GM12878 (cell line): Measurements from ENCODE around the gene ADGRV1. TPM values are rescaled to one million over a fixed set of nuclear protein-coding genes. Genes with fewer than 3 reads are reported as not detected.

ENCODE experiments used
- ATAC-seq: fragments of 200-7000 bp; cut with Tn5 transposase; 3 replicates; pipeline ENCODE4 v1.9.1; 2020; ENCODE audit warnings: mild to moderate bottlenecking, moderate library complexity
- BruUV-seq: library from RNA; stranded (reverse); fragments of 400-500 nt; replicated peaks from 2 replicates; lab custom pipeline; 2021; lab: Mats Ljungman, UMichigan
- CTCF ChIA-PET: fragments of 300-600 bp; sonication (Branson Sonifier 250); formaldehyde crosslinking; extraction: SDS; loops from one replicate; lab custom pipeline; 2021; ENCODE audit warnings: inconsistent platforms; lab: Yijun Ruan, JAX
- POLR2A ChIA-PET: fragments of 350-600 bp; formaldehyde crosslinking; extraction: SDS; loops from one replicate; lab custom pipeline; 2021; ENCODE audit warnings: inconsistent platforms; lab: Charles Lee
- RAD21 ChIA-PET: fragments of 300-600 bp; sonication (Branson Sonifier 250); formaldehyde crosslinking; loops from one replicate; lab custom pipeline; 2023; ENCODE audit warnings: antibody characterized with exemption; ENCODE audit not compliant: unreplicated experiment; lab: Charles Lee
- SMC1A ChIA-PET: fragments of 300-600 bp; sonication (Branson Sonifier 250); formaldehyde crosslinking; loops from one replicate; lab custom pipeline; 2023; ENCODE audit not compliant: unreplicated experiment, uncharacterized antibody; lab: Charles Lee
- DNase-seq: peaks from one replicate; pipeline ENCODE4 v3.0.0-alpha.2; 2011; ENCODE audit warnings: low read depth, low spot score
- FAIRE-seq: peaks from 3 replicates; lab custom pipeline; 2011; peaks lifted over from hg19 to GRCh38; lab: Jason Lieb, UNC
- H2AFZ ChIP-seq: 2 replicates; pipeline ENCODE4 v1.6.0; 2011; ENCODE audit warnings: low read depth, low read length, control low read depth; ENCODE audit not compliant: control insufficient read depth
- H3K27ac ChIP-seq: 2 replicates; pipeline ENCODE4 v1.5.1; 2011; ENCODE audit warnings: control low read depth; ENCODE audit not compliant: control insufficient read depth, insufficient read depth
- H3K27me3 ChIP-seq, 2 experiments: replicated peaks in 1 of 2; 2 replicates each; pipeline versions ENCODE4 v1.6.0 to v1.6.1; 2011; ENCODE audit warnings: low read length in 1 of 2; ENCODE audit not compliant: control insufficient read depth in 2 of 2, insufficient read depth in 2 of 2
- H3K36me3 ChIP-seq, 2 experiments: 2 replicates each; pipeline ENCODE4 v1.5.1; 2011; ENCODE audit warnings: low read length in 1 of 2; ENCODE audit not compliant: control insufficient read depth in 2 of 2, insufficient read depth in 2 of 2
- H3K4me1 ChIP-seq: 2 replicates; pipeline ENCODE4 v1.6.1; 2011; ENCODE audit warnings: mild to moderate bottlenecking, low read length, moderate library complexity, mixed read lengths; ENCODE audit not compliant: control insufficient read depth, insufficient read depth
- H3K4me2 ChIP-seq: 2 replicates; pipeline ENCODE4 v1.6.0; 2011; ENCODE audit warnings: control low read depth; ENCODE audit not compliant: control insufficient read depth, insufficient read depth
- H3K4me3 ChIP-seq: fragments of 200-600 bp; sonication (generic); 2 replicates; pipeline ENCODE4 v1.5.1; 2016
- H3K79me2 ChIP-seq: 2 replicates; pipeline ENCODE4 v1.6.0; 2011; ENCODE audit warnings: low read length; ENCODE audit not compliant: control insufficient read depth, insufficient read depth
- H3K9ac ChIP-seq: 2 replicates; pipeline ENCODE4 v1.8.0; 2011; ENCODE audit warnings: low read length, control low read depth, mixed read lengths; ENCODE audit not compliant: control insufficient read depth, insufficient read depth
- H3K9me3 ChIP-seq: replicated peaks from 3 replicates; pipeline ENCODE4 v1.5.1; 2011; ENCODE audit warnings: mild to moderate bottlenecking, low read length; ENCODE audit not compliant: control insufficient read depth, insufficient read depth
- H4K20me1 ChIP-seq: 2 replicates; pipeline ENCODE4 v1.6.0; 2011; ENCODE audit not compliant: control insufficient read depth, insufficient read depth
- BCLAF1 ChIP-seq: fragments of 450-650 bp; IDR thresholded peaks from 2 replicates; pipeline ENCODE4 v1.6.1; 2017; ENCODE audit warnings: antibody characterized with exemption, mild to moderate bottlenecking, moderate library complexity
- CEBPB ChIP-seq, 2 experiments: fragments of 150-350 bp in 1 of 2; IDR thresholded peaks; 2 replicates each; pipeline ENCODE4 v1.6.1; 2012 to 2014; ENCODE audit warnings: low read depth in 2 of 2, low read length in 2 of 2, borderline replicate concordance in 1 of 2, inconsistent platforms in 1 of 2
- CEBPZ ChIP-seq: fragments of 150-350 bp; IDR thresholded peaks from 2 replicates; pipeline ENCODE4 v1.6.1; 2016; ENCODE audit warnings: low read depth, low read length
- CHD2 ChIP-seq: IDR thresholded peaks from 2 replicates; pipeline ENCODE4 v1.6.1; 2011; ENCODE audit warnings: low read depth, low read length, improper control_type of control experiment, borderline replicate concordance
- NFYA ChIP-seq: IDR thresholded peaks from 2 replicates; pipeline ENCODE4 v1.6.1; 2011; ENCODE audit warnings: low read depth, mild to moderate bottlenecking, low read length, improper control_type of control experiment, borderline replicate concordance
- RFX5 ChIP-seq: IDR thresholded peaks from 2 replicates; pipeline ENCODE4 v1.6.1; 2011; ENCODE audit warnings: low read depth, low read length, improper control_type of control experiment
- SMAD1 ChIP-seq: fragments of 450-650 bp; IDR thresholded peaks from 2 replicates; pipeline ENCODE4 v1.6.1; 2018; ENCODE audit warnings: mild to moderate bottlenecking, low read depth; ENCODE audit not compliant: partially characterized antibody
- SMC3 ChIP-seq: IDR thresholded peaks from 2 replicates; pipeline ENCODE4 v1.6.1; 2011; ENCODE audit warnings: low read length, improper control_type of control experiment, borderline replicate concordance
- SPI1 ChIP-seq: IDR thresholded peaks from 2 replicates; pipeline ENCODE4 v1.6.1; 2011; ENCODE audit warnings: low read depth, mild to moderate bottlenecking, low read length, moderate library complexity, borderline replicate concordance; ENCODE audit not compliant: insufficient read depth
- SREBF1 ChIP-seq: IDR thresholded peaks from 2 replicates; pipeline ENCODE4 v1.6.1; 2012; ENCODE audit warnings: mild to moderate bottlenecking, low read length
- WGBS: methylation state at CpG from one replicate; pipeline ENCODE4 v1.1.6; 2016; ENCODE audit warnings: low lambda C conversion rate; ENCODE audit not compliant: insufficient replicate concordance, insufficient coverage; ENCODE audit errors: missing lambda C conversion rate; 5-methylcytosine and 5-hydroxymethylcytosine counted together
- in situ Hi-C: fragments of 300-500 bp; cut with MboI; formaldehyde crosslinking; loops from 9 replicates; pipeline ENCODE4 v1.14.3; 2018; ENCODE audit warnings: mixed read lengths
- intact Hi-C: fragments of 100-400 bp; cut with micrococcal nuclease; formaldehyde crosslinking; loops from one replicate; pipeline ENCODE4 v1.14.2; 2022; ENCODE audit not compliant: unreplicated experiment
- polyA plus RNA-seq, 11 experiments: library from polyadenylated mRNA; depleted of rRNA in 4 of 11; unstranded in 6 of 11; stranded (reverse) in 5 of 11; fragments of >200 nt; fragmentation: Nextera tagmentation in 4 of 11; fragmentation: Illumina TruSeq in 1 of 11; extraction: Ambion mirVana in 4 of 11; extraction: Trizol in 1 of 11; gene quantifications; 1 replicate in 1 of 11; 2 replicates in 10 of 11; pipeline versions ENCODE4 v1.2.1 to v1.2.3, GENCODE V29; 2011 to 2016; ENCODE audit warnings: inconsistent platforms in 2 of 11, missing spikeins in 2 of 11, low read depth in 1 of 11
- total RNA-seq, 4 experiments: library from RNA; depleted of rRNA in 3 of 4; stranded (reverse); fragments of >200 nt in 3 of 4; fragmentation: Illumina TruSeq in 1 of 4; extraction: Trizol in 1 of 4; gene quantifications; 2 replicates each; pipeline versions ENCODE4 v1.2.1 to v1.2.3, GENCODE V29; 2013 to 2021

The ADGRV1 gene
- total and polyA plus RNA-seq, 10 of the 15 experiments (the other 5 are each of a cell fraction or from before 2014, with no cell fraction given): 0.04 to 8.1 (median 0.16) TPM; not detected in 1

GRCh38 chr5:90533794-90534193 is 24.8 kb upstream of the ADGRV1 start (continued):
- TF ChIP-seq BCLAF1 (no peak), SPI1 (no peak), CEBPZ (no peak)

GRCh38 chr5:90534922-90535321 is 23.7 kb upstream of the ADGRV1 start:
- WGBS: 67% methylated on average over 3 of the region's 3 CpGs
- ATAC-seq (no peak), DNase-seq (no peak), FAIRE-seq (no peak)
- ChIA-PET POLR2A (interaction anchor here (0.6 kb wide), 1 partner anchor 86 kb away, joined by 3 read pairs; no protein-coding TSS in a partner anchor), CTCF (interaction anchor here (0.5 kb wide), 1 partner anchor 84 kb away, joined by 3 read pairs; no protein-coding TSS in a partner anchor), RAD21 (no interaction called here), SMC1A (no interaction called here)
- intact Hi-C loops: loop anchor here (5.0 kb wide), 2 partner anchors 67 to 247 kb away; no protein-coding TSS in a partner anchor
- no peak for TF ChIP-seq RFX5
- no peak for TF ChIP-seq CHD2
- TF ChIP-seq SMC3: no peak
- no peak for TF ChIP-seq CEBPB (IDR thresholded peaks at IDR 0.05; ENCODE audit: borderline replicate concordance in 1 of 2, low read depth in 2 of 2, low read length in 2 of 2)
- TF ChIP-seq NFYA: no peak
- no peak for TF ChIP-seq SREBF1
- no peak for TF ChIP-seq SMAD1
- no peak overlapping the region for H2AFZ ChIP-seq
- in situ Hi-C loops: loop anchor here (10.0 kb wide), 1 partner anchor 100 kb away; no protein-coding TSS in a partner anchor
- H3K79me2 ChIP-seq: no peaks in the 10 kb centered on the region
- BruUV-seq: no TSS peak
- no peak overlapping the region for H3K27ac ChIP-seq
- H3K4me3 ChIP-seq: no peak overlapping the region
- no peaks in the 10 kb centered on the region for H3K27me3 ChIP-seq
- H3K4me1 ChIP-seq: no peaks in the 10 kb centered on the region
- H4K20me1 ChIP-seq: no peaks in the 10 kb centered on the region
- H3K36me3 ChIP-seq: no peaks in the 10 kb centered on the region
- H3K9me3 ChIP-seq: no peaks in the 10 kb centered on the region
- no peak overlapping the region for H3K9ac ChIP-seq
- H3K4me2 ChIP-seq: no peak overlapping the region
